IPS DF 19.7 (cell line): ENCODE data around the gene KRTAP19-1.
"Not testable (repeated sequence)": the region's sequence is repeated elsewhere in the genome, so short reads cannot be mapped to it uniquely, and the experiment has no call there.

Experiments
- DNase-seq: peaks from one replicate; pipeline ENCODE4 v3.0.0-alpha.2; 2013; ENCODE audit warnings: low read depth, low spot score

Gene KRTAP19-1

DNA sequence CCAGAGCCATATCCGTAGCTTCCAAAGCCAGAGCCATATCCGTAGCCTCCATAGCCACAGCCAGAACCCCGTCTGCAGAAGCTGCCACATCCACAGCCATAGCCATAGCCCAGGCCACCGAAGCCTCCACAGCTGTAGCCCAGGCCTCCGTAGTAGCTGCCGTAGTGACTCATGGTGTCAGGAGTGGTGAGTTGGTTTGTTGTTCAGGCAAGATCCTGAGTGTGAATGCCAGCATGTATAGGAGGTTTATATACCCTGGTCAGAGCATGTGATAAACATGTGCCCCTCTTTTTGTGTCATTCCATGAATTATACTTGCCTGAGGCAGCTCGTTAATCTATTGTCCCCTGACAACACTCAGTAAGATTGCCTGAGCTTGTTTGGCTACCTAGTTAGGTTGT is at the start of gene KRTAP19-1:
KRTAP19-1 (minus strand) TSS at position 223 of the 400 bp plus-strand sequence; CDS start at position 173, 50 bp downstream.
- DNase-seq: no peak

DNA sequence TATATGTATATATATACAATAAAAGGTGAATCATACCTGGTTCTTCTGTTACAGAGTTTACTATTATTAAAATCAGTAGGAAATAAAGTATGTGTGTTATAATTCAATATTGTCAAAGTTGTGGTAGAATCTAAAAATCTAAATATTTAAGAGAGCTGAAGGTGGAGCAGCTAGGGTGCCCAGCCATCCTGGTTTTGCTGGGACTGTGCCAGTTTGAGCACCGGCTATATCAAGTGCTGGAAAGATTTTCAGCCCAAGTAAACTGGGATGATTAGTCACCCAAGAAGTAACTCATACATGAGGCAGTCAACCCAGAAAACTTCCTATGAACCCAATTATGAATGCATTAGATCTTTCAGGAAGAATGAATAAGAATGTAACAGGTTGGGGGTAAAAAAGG is 38.7 kb upstream of the KRTAP19-1 start:
- no peak for DNase-seq

DNA sequence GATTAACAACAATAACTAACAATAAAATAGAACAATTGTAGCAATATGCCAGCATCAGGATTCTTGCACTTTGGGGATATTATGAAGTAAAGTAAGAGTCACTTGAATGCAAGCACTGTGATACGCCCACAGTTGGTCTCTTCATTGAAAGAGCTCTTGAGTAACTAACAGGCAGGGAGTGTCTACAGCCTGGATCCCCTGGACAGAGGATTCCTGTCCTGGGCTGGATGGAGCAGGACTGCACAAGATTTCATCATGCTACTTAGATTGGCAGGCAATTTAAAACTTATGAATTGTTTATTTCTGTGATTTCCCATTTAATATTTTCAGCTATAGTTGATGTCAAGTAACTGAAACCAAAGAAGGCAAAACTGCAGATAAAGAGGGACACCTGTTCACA is 35.5 kb upstream of the KRTAP19-1 start:
- DNase-seq: no peak

DNA sequence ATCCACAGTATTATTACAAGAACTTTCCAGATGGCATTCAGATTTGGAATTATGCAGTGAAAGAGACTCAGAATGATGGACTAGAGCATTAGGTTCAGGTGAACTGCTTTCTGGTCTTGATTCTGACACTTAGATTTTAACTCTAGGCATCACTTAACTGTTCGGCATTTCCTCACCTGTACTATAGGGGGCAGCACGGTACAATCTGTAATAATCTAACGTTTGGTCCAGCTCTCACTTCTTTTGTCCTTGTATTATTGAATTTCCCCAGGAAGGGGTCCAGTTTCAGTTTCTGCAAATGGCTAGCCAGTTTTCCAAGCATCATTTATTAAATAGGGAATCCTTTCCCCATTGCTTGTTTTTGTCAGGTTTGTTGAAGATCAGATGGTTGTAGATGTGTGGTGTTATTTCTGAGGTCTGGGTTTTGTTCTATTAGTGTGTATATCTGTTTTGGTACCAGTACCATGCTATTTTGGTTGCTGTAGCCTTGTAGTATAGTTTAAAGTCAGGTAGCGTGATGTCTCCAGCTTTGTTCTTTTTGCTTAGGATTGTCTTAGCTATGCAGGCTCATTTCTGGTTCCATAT is 25.5 kb upstream of the KRTAP19-1 start:
- not testable (repeated sequence) for DNase-seq

DNA sequence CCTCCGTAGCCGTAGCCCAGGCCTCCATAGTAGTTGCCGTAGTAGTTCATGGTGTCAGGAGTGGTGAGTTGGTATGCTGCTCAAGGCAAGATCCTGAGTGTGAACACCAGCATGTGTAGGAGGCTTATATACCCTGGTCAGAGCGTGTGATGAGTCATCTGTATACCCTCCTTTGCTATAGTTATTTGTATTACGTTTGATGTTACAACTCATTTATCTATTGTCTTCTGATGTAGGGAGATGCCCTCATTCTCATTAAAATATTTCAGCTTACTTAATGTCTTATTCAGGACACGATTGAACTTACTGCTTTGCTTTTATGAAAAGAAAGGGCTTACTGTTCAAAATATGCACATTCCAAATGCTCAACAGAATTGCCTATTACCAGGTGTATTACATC is 21.9 kb upstream of the KRTAP19-1 start, which contains the start of gene KRTAP19-5:
KRTAP19-5 (minus strand) TSS at position 101 of the 400 bp plus-strand sequence; CDS start at position 50, 51 bp downstream.
- no peak for DNase-seq

DNA sequence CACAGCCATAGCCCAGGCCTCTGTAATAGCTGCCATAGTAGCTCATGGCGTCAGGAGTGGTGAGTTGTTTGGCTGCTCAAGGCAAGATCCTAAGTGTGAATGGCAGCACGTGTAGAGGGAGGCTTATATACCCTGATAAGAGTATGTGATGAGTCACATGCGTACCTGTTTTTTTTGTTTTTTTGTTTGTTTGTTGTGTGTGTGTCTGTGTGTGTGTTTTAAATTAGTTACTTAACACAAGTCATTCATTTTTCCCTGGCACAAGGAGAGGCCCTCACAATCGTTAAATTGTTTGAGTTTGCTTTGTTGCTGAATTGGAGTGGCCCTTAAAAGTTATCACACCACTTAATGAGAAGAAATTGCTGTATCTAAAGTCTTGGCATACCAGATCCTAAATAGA is 16.9 kb upstream of the KRTAP19-1 start, which contains the start of gene KRTAP19-4:
KRTAP19-4 (minus strand) TSS at position 101 of the 400 bp plus-strand sequence; CDS start at position 46, 55 bp downstream.
- DNase-seq: no peak

DNA sequence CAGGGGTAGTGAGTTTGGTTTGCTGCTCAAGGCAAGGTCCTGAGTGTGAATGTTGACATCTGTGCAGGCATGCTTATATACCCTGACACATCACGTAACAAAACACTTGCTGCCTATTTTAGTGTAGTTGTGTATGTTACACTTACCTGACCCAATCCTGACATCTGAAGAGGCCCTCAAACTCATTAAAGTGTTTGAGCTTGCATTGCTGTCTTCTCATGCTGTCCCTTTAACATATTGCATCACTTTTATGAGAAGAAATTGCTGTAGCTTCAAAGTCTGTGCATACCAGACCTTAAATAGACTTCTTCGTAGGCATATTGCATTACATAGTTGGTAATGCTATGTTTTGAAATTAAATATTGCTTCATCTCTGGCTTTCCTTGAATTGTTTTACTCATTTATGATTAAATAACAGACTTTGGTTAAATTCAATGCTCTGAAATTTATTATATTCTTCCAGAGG is 11.8 kb upstream of the KRTAP19-1 start, which contains the start of gene KRTAP19-3:
KRTAP19-3 (minus strand) TSS at position 51 of the 466 bp plus-strand sequence. CDS start 56 bp downstream, outside the sequence.
- no peak for DNase-seq

DNA sequence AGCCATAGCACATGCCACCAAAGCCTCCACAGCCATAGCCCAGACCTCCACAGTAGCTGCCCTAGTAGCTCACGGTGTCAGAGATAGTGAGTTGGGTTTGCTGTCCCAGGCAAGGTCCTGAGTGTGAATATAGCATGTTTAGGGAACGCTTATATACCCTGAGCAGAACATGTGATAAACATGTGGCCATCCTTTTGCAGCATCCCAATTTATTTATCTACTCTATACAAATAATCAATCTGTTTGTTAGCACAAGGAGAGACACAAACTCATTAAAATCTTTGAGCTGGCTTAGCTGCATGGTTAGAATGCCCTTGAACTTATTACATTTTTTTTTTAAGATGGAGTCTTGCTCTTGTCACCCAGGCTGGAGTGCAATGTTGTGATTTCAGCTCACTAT is 7.2 kb upstream of the KRTAP19-1 start, which contains the start of gene KRTAP19-2:
KRTAP19-2 (minus strand) TSS at position 101 of the 400 bp plus-strand sequence; CDS start at position 13, 88 bp downstream.
- DNase-seq: no peak

DNA sequence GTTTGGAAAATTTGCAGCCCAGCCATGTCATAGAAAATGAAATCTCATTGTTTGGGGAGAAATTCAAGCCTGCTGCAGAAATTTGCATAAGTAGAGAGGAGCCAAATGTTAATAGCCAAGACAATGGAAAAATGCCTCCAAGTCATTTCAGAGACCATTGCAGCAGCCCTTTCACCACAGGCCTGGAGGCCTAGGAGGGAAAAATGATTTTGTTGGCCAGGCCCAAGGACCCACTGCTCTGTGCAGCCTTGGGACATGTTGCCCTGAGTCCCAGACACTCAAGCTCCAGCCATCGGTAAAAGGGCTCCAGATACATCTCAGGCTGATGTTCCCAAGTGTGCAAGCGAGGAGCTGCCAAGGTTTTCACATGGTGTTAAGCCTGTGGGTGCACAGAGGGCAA is 6.0 kb upstream of the KRTAP19-1 start:
- DNase-seq: no peak

DNA sequence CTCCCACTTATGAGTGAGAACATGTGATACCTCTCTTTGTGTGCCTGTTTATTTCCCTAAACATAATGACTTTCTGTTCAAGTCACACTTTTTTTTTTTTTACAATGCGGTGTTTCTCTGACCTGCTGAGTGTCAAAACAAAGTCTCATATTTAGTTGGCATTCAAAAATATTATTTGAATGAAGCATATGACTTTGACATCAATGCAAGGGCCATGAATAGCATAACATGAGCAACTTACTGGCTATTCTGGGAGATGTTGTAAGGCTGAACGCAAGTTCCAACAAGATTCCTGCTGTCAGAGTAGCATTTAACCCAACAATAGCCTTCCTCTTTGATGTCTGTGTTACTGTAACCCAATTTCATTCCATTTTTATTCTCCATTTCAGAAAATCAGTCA is 2.0 kb upstream of the KRTAP19-1 start:
- DNase-seq: no peak

DNA sequence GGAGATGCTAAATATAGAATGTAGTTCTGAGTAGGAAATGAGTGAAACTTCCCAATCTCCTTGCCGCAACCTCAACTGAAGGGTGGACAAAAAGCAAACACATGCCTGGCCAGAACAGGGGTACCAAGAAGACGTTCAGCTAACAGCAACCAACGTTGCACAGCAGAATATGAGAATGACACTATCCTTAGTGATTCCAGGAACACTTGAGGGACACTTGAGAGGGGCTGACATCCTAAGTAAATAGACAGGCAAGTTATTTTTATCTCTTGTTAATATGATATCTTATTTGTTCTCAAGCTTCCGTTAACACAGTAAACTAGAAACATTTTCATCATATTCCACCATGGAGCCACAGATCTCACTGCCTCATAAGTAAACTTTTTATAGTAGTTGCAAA is 908 bp downstream of the KRTAP19-1 start:
- DNase-seq: no peak

DNA sequence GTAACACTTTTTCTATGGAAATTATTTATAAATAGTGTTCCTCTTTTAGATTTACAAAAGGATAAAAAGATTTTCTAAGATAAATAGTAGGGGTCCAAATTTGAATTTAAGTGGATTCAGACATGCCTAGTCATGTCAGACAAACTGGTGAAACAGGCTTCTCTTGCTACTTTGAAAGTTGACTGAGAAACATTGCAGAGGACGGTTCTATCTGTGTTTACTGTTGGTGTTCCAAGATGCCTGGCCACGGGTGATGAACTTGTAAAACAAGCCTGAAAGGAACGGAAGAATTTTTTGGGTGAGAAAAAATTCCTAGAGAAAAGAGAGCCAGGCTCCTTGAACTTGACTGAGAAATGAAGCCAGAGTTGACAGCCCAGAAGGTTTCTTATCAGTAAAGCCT is 2.2 kb downstream of the KRTAP19-1 start:
- no peak for DNase-seq

DNA sequence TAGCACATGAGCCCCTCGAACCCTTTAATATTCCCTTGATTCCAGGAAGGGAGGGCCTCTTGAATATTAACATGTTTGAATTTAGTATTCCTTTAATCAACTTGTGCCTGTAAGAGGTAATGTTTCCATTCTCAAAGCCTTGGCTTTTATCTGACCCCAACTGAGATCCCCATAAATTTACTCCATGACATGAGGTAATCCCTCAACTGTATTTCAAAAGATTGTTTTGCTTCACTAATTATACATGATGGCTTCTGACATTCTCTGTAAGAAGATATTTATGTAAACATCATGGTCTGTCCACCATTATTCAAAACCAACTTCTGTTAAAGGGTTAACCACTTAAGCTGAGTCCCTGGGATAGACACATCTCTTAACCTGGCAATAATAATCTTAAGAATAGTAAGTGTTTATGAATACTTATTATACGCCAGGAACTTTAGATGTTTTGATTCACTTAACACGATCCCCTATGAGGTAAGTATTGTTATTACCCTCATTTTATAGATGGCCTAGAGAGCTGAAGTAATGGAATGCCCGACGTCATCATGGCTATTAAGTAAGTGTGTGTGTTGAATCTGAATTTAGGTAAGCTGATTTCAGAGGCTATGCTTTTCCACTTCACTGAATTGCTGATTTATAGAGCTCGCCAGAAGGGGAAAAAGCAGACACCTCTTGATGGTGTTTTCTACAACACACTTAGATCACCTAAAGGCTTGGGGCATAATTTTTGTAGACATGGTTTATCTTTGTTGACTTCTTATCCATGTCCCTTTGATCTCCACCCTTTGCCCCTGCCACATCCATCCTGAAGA is 11.1 kb downstream of the KRTAP19-1 start:
- no peak for DNase-seq

DNA sequence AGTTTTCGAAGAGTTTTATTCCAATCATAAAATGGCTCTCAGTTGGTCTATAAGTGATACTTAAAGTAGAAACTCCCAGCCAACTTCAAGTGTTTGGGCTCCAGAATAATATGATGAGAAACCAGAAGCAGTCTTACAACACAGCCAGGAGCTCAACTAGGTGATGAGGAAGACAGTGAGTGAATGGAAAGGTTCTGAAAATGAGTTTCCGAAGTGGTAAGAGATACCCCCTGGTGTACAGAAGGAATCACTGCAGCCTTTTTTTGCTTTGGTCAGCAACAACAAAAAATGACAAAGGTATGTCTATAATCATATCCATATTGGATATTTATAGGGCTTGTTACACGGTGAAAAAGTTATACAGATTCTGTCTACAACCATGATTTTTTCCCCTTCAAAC is 16.5 kb downstream of the KRTAP19-1 start:
- DNase-seq: no peak

DNA sequence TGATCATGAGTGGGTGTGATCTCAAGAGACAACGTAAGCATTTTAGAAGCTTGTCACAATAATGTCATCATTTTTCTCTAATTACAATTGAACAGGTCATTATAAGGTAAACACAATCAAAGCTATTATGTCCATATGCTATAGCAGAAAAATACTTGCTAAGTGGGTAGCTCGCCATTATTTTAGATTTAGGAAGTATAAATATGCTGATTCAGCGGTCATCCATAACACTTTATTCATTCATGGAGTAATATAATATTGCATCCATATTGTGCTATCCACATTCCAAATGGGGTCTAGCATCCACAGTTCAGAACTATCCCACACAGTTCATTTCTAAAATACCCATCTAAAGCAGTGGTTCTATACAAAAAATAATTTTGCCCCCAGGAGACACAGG is 31.7 kb downstream of the KRTAP19-1 start:
- DNase-seq: no peak

DNA sequence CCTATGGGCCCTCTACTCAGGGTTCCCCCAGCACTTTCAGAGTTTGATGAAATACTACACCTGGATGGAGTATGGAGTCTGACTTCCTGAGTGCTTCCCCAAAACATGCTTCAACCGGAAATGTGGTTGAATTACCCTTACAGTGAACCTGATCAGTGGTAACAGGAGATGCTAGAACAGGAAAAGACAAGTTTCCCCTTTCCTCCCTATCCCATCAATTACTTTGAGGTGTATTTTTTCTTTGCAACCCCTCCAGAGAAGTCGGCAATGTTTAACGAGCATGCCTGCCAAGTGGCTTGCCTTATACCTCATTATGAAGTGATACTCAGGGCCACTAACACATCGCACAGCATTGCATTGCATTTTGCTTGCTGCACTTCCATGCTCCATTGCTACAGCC is 33.1 kb downstream of the KRTAP19-1 start:
- DNase-seq: no peak

DNA sequence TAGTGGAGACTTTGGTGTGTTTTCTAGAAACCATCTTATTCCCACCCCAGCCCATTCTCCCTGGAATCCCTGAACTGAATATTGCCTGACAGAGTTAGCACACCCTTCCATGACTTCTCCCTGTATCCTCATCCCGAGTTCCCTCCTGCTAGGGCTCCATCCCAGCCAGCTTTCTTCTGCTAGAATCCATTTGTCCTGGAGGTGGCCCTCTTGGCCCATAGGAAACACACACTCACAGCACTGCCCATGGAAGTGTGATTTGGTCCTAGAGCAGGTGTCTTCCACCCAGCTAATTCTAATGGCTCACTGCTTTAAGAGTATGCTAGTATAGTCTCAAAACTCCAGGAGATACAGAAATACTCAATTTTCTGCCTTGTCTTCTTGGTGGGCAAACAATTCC is 36.0 kb downstream of the KRTAP19-1 start:
- DNase-seq: no peak

DNA sequence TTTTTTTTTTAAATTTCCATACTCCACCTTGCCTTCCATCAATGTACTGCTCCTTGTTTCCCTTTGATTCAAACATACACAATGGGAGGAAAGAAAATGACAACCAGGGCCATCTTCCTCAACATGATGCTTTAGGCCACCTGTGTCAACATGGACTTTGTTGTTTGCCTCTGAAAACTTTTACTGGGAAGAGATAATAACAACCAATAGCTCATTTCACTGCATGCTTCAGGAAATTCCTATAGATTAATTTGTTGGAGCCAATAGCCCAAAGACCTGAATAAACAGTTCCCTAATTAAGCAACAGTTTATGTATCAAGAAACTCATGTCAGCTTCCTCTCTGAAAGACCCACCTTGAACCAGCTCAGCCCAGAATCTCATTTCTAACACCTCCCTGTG is 36.9 kb downstream of the KRTAP19-1 start:
- no peak for DNase-seq

DNA sequence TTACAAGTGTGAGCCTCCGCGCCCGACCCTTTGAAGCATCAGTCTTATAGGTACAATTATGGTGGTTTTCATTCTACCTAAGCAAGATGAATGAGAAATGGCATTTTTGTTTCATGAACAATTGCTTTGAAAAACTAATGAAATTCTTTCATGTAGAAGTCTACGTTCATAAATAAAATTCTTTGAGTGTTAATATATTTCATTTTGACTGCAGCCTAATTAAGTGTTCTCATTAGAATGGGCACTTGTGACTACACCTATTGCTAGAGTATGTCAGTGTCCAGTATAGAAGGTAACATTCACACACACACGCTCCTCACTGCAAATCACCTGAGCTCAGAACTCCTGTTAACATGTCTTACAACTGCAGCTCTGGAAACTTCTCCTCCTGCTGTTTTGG is 40.2 kb downstream of the KRTAP19-1 start, which contains the start of gene KRTAP15-1:
KRTAP15-1 (plus strand) TSS at position 301 of the 400 bp plus-strand sequence; CDS start at position 354, 53 bp downstream.
- no peak for DNase-seq

DNA sequence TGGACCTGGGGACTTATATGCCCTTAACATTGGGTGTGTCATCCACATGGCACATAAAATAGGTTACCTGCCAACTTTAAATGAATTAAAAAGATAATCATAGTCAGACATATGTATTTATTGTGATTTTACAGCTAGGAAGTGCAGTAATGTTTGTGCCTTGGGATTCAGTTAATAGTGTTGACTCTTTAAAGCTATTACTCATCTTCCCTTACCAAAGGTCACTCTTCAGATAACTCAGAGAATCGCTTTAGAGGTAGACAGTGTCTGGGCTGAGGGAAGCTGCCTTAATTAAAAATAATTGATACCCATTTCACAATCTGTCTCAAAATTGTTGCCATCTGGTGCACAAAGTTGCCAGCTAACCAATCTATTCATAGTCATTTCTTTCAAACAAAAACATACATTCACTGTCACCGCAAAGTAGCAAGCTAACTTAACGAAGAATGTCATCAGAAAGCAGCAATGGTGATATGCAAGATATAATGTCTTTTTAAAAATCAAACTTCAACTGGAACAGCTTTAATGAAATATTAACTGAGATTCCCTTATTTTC is 43.1 kb downstream of the KRTAP19-1 start:
- no peak for DNase-seq

DNA sequence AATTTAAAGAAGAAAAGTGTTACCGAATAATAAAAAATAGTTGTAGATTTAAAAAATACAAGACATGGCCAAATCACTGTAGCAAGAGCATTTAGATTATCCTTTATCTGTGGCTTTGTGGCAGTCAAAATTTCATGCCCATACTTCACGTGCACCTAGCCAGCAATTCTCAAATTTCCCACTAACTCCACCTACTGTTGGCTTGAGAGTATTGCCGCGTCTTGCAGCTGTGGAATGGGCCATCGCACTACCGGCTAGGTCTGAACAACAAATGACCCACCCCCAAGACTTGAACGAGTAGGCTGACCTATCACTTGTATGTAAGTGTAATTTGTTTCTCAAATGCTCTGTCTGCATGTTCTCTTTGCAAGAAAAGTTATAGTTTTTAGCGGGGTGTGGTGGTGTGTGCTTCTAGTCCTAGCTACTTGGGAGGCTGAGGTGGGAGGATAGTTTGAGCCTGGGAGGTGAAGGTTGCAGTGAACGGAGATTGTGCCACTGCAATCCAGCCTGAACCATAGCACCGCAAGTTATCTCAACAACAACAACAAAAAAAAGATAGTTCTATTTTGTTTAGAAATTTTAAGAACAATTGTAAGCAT is 46.0 kb downstream of the KRTAP19-1 start:
- DNase-seq: no peak
